ACHN (cell line): Measurements from ENCODE around the gene HTRA1.

ENCODE experiments used
- DNase-seq: peaks from one replicate; pipeline ENCODE4 v3.0.0-alpha.2; 2015
- in situ Hi-C: cut with HindIII; loops from 2 replicates; pipeline ENCODE4 v1.10.0; 2017; ENCODE audit warnings: low sequenced_read_pairs, low pct_ligation_motif_present, low pct_unique_long_range_greater_than_20kb

Gene HTRA1

GRCh38 chr10:122505011-122505410, 43.7 kb downstream of the HTRA1 start:
- in situ Hi-C loops = no loop called here
- no peak for DNase-seq

DNA sequence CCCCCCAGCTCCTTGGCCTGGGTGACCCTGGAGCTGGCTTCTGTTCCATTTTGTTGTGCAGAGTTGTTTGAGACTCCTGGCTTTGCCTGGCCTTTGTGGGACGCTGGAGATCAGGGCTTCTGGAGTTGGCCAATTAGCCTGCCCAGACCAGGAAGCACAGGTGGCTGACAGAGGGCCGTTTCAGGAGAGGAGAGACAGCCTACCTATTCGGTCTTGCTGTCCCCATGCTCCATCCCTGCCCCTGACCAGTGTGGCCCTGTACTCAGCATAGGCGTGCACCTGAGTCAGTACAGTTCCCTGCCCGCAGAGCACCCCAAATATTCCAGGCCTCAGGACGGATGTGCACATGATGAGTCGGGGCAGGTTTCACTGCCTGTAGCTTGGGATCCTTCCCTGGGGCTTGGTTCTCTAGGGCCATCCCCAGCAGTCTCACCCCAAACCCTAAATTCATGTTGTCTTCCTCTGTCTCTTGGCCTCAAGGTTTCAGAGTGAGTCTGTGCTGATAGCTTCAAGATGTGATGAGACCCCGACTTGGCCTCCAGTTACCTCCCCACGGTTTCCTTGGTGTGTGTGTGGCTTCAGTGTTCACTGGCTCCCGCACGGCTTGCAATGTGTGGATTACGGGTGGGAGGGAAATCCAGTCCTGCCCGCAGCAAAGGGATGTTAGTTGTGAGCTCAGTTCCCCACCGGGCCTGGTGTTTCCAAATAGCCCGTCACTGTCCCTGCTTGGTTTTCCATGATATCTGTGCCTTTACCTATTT, 44.7 kb downstream of the HTRA1 start:
- in situ Hi-C loops = no loop called here
- no peak for DNase-seq

DNA sequence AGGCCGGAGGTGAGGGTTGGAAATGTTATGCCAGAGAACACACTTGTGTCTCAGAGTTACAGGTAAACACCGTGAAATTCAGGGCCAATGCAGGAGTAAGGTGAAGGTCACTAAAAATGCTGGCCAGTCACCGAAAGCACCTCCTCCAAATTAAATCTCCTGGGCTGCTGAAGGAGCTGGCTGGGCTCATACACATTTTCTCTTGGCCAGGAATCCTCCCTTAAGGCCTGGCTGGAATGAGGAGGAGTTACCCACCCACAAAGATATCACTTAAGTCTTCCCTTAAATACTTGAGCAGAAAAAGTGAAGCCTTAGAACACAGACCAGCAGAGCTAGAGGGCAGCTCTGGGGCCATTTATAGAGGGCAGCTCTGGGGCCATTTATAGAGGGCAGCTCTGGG, 46.3 kb downstream of the HTRA1 start:
- in situ Hi-C loops = no loop called here

GRCh38 chr10:122508021-122508420, 46.7 kb downstream of the HTRA1 start:
- in situ Hi-C loops = no loop called here
- DNase-seq = no peak

More for the DNA sequence above, 46.3 kb downstream of the HTRA1 start:
- DNase-seq = no peak

- no peak for DNase-seq
- in situ Hi-C loops = no loop called here
Measured at GRCh38 chr10:122509323-122509722, 48.0 kb downstream of the HTRA1 start.

- in situ Hi-C loops = no loop called here
- no peak for DNase-seq
Measured at GRCh38 chr10:122510326-122510725, 49.0 kb downstream of the HTRA1 start.

DNA sequence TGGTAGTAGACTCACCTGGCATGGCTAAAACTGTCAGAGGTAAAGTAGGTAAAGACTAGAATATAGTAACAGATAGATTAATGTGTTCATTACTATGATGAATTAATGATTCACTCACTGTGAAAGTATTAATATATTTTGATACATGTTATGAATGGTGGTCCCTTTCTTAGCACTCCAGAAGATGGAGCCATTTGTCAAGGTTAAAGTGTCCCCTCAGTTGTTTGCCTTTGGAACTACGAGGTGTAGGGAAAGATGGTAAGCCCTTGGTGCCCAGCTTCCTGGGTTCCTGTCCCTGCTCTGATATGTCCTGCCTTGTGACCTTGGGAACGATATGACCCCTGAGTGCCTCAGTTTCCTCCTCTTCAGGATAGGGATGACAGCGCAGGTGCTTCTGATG, 49.4 kb downstream of the HTRA1 start:
- no peak for DNase-seq
- in situ Hi-C loops = no loop called here

- no peak for DNase-seq
- in situ Hi-C loops = no loop called here
Measured at GRCh38 chr10:122513053-122513452, 51.7 kb downstream of the HTRA1 start.

DNA sequence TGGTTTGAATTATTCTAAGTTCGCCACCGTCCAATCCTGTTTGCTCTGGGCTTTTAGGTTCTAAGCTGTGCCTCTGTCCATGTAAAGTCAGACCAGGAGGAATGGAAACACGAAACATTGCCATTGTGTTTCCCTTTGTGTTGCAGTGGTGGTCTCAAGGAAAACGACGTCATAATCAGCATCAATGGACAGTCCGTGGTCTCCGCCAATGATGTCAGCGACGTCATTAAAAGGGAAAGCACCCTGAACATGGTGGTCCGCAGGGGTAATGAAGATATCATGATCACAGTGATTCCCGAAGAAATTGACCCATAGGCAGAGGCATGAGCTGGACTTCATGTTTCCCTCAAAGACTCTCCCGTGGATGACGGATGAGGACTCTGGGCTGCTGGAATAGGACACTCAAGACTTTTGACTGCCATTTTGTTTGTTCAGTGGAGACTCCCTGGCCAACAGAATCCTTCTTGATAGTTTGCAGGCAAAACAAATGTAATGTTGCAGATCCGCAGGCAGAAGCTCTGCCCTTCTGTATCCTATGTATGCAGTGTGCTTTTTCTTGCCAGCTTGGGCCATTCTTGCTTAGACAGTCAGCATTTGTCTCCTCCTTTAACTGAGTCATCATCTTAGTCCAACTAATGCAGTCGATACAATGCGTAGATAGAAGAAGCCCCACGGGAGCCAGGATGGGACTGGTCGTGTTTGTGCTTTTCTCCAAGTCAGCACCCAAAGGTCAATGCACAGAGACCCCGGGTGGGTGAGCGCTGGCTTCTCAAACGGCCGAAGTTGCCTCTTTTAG, 52.9 kb downstream of the HTRA1 start:
- no peak for DNase-seq
- in situ Hi-C loops = no loop called here

DNA sequence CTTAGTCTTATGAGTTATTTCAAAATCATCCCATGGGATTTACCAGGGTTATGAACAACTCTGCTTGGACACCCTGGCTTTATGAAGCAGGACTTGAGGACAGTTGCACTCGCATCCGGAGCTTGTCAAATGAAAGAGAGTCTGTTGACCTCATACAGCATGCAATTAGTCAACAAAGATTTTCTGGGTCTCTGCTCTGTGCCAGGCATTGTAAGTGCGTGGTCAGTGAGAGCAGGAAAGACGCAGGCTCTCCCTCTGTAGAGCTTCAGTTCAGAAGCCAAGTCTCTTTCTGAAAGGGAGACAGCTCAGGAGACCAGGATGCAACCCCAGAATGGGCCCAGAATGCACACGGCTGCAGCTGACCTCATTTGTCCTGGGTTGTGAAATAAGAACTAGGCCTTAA, 53.7 kb downstream of the HTRA1 start:
- DNase-seq = no peak
- in situ Hi-C loops = no loop called here

DNA sequence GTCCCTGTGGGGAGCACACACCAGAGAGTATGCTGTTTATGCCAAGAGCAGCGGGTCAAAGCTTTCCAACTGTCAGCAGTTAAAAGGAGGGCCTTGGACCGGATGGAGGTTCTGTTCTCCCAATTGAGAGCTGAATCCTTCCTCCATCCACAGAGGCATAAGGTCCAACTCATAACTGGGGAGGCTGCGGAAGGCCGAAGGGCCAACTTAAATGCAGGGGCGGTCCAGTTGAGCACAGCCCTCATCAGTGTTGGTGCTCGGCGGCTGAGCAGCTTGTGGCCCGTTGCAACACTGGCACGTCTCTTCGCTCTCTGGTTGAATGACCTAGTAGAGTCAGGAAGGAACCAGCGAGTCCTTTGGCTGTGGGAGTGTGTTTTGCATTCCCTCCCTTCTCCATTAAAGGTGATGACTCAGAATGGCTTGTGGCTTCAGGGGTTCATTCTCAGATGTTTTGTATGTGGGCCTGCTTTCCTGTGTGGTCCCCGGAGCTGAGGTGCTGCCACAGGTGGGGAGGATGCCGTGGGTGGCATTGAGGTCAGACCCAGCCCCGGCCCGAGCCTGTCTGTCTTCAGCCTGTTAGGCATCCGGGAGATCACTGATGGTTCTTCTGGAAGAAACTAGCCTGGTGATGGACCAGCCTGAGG, 54.4 kb downstream of the HTRA1 start:
- in situ Hi-C loops = no loop called here
- DNase-seq = no peak

DNA sequence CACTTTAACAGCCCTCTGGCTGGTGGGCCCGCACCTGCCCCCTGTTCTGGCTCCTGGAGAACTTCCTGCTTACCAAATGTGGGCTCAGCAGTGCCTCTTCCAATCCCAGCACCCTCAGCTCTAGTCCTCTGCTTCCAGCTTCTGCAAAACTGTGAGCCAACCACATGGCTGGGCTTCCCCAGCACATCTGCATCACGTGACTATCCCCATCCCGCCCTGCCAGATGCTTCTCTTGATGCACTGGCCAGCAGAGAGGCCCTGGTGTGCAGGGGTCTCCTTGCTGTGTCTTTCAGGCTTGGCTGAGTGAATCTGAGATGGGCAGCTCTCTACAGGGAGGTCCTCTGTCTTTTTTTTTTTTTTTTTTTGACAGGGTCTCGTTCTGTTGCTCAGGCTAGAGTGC, 55.4 kb downstream of the HTRA1 start:
- in situ Hi-C loops = no loop called here
- DNase-seq = no peak

GRCh38 chr10:122519144-122519543, 57.8 kb downstream of the HTRA1 start:
- DNase-seq = no peak
- in situ Hi-C loops = no loop called here

DNA sequence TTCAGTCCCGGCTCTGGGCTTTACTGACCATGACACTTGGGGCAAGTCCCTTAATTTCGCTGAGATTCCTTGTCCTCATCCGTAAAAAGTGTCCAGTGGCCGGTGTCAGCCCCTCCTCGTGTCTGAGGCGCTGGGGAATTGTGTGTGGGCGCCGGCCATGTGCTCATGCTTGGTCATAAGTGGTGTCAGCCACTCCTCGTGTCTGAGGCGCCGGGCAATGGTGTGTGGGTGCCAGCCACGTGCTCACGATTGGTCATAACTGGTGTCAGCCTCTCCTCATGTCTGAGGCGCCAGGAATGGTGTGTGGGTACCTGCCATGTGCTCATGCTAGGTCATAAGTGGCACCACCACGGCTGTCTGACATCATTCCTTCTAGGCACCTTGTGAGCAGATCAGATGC, 58.5 kb downstream of the HTRA1 start:
- DNase-seq = no peak
- in situ Hi-C loops = no loop called here

DNA sequence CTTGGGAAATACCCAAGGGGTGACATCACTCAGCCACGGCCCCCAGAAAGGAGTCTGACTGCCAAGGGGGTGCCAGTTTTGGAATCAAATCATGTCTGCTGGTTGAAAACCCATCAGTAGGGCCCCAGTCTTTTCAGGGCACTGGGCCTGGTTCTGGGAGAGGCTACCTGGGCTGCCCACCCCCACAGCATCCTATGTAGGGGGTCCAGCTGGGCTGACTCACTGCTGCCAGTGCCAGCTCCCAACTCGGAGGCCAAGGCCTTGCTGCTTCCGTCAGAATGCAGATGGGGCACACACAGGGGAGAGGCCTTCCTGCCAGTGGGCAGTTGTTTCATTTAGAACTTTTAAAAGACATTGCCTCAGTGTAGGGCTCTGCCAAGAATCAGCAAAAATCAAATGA, 59.7 kb downstream of the HTRA1 start:
- in situ Hi-C loops = no loop called here
- DNase-seq = no peak

GRCh38 chr10:122524811-122525210, 63.5 kb downstream of the HTRA1 start:
- no peak for DNase-seq
- in situ Hi-C loops = no loop called here

GRCh38 chr10:122525788-122526187, 64.4 kb downstream of the HTRA1 start:
- DNase-seq = peak; percentile 8
- in situ Hi-C loops = no loop called here

GRCh38 chr10:122526892-122527291, 65.5 kb downstream of the HTRA1 start:
- no peak for DNase-seq
- in situ Hi-C loops = no loop called here

DNA sequence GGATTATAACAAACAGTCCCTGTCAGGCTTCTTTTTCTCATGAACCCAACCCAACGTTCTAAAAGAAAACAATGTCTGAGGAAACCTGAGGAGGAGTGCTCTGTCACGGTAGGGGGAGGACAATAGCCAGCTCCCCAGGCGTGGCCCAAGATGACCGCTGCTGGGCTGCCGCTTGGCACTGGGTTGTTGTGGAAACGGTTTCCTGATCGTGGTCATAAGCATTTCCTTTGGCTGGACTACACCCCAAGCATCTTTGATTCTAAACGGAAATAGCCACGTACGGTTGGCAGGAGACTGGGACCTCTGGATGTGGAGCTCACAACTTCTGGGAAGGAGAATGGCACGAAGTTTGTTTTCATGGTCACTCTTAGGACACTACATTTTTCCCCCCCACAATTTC, 68.8 kb downstream of the HTRA1 start:
- DNase-seq = no peak
- in situ Hi-C loops = no loop called here

DNA sequence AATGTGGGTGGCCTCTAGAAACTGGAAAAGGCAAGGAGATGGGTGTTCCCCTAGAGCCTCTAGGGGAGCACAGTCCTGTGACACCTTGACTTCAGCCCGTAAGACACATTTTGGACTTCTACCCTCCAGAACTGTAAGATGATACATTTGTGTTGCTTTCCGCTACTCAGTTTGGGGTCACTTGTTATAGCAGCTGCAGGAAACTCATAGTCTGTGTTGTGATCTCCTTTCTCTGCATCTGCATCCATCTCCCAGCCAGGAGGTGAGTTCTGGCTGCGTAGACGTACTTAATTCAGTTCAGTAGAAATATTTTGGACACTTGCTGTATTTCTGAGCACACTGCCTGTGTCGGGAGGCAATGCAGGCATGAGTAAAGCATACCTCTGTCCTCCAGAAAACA, 69.9 kb downstream of the HTRA1 start:
- in situ Hi-C loops = no loop called here
- no peak for DNase-seq
